HG02759 (cell line): Measurements from ENCODE around the gene FKBP15.
"Not testable (repeated sequence)": the region's sequence is repeated elsewhere in the genome, so short reads cannot be mapped to it uniquely, and the experiment has no call there.

Experiments used
- ATAC-seq: cut with Tn5 transposase; IDR thresholded peaks from one replicate; pipeline ENCODE4 v1.9.1; 2021; ENCODE audit warnings: mild to moderate bottlenecking, moderate library complexity; ENCODE audit not compliant: unreplicated experiment

Gene FKBP15

DNA sequence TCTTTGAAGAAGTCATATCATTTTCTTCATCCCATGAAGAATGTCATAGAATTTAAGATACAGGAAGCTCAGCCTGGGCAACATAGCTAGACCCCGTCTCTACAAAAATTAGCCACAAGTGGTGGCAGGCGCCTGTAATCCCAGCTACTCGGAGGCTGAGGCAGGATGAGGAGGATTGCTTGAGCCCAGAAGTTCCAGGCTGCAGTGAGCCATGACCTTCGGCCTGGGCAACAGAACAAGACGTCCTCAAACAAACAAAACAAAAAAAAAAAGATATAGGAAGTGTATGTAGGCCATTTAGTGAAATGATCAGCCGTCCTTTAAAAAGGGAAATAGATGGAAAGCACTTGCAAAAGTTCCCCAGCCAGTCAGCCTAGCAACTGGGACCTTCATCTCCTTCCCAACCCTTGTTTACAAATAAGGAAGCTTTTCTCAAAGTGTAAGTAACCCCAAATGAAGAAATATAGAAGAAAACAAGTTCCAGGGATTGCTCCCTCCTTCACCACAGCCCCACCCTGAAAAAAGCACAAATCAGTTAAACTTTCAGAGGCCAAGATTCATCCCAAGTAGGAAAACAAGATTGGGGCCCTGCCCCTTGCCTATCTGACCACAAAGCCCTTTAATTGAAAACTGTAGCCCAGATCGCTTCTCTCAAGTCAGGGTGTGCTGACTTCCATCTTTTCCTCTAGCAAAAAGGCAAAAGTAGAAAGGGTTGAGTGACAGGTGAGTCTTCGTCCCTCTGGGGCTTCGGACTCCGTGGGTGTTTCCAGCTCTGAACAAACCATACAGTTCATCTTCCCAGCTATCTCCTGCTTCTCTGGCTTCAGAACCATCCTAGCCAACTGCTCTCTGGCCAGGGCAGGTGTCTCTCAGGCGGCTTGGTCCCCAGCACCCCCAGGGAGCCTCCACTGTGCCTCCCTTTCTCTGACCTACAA, 69.1 kb downstream of the FKBP15 start:
- no peak for ATAC-seq

DNA sequence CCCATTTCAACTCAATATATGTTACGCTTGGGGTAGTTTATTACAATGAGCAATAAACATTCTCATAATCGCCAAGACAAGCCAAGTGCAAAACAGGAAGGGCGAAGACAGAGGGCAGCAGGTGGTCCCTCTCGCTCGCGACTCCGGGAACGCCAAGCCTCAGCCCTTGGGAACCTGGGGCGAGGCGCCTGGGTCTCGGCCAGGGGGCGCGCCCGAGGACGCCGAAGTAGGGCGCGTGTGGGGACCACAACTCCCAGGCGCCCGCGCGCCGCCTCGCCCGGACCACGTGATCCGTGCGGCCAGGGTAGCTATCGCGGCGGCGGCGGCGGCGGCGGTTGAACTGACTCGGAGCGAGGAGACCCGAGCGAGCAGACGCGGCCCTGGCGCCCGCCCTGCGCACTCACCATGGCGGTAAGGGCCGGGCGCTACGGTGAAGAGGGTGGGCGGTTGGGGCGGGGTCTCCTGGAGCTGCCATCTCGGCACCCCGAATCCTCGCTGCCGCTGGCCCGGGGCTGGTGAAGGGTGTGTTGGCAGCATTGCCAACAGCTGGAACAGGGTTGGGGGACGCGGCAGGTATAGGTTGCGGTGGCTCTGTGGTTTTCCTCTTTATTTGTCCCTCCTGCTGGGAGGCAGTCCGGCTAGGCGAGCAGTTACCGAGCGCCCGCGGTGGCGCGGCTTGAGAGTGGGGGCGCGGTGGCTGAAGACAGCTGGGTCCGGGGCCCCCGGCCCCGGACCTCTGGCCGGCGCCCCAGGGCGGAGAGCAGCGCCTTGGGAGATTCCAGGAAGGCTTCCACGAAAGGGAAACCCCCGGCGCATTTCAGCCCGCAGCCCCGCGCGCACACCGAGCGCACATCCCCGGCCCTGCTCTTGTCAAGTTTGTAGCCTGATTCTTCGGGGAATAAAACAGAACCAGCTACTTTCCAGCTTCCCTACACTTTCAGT, 70.1 kb downstream of the FKBP15 start, which contains the start of gene SLC31A2:
SLC31A2 (plus strand) TSS at position 338 of the 942 bp plus-strand sequence; CDS start at position 406, 68 bp downstream.
- peak; percentile 97 for ATAC-seq

DNA sequence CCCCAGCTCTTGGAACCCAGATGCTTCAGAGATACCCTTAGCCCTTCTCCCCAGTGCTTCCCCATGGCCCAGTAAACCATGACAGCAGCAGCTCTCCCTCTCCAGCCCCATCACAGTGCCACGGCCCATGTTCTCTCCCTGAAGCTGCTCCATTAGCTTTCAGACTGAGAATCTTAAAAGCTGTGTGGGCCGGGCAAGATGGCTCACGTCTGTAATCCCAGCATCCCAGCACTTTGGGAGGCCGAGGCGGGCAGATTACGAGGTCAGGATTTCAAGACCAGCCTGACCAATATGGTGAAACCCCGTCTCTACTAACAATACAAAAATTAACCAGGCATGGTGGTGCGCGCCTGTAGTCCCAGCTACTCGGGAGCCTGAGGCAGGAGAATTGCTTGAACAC, 71.5 kb downstream of the FKBP15 start:
- not testable (repeated sequence) for ATAC-seq

DNA sequence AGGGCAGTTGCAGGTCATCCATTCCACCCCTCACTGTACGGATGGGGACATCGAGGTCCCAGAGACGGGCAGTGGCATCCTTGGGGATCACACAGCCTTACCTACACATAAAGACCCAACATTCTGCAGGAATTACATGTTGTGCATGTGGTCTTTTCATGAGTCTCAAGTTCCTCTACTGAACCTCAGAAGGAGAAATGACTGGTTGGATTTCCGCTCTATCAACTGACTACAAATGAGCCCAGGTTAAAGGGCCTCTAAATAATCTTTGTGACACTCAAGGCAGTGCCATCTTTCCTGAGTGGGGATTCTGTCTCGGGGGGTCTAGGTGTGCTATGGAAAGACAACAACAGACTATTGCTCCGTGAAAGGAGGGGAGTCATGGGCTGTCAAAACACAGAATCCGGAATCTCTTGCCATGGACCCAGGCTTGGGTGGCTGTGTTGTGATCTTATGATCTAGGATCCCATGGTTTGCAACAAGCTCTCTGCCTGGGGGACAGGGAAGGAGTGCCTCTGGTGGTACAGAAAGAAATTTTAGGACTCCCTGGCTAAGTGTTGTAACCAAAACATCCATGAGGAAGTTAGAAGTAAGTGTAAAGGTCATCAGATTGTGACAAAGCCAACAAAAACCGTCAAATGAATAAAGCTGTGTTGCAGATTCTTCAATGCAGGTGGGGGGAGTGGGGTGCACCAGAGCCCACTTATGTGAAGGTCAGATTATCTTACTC, 72.1 kb downstream of the FKBP15 start:
- ATAC-seq, result no peak

DNA sequence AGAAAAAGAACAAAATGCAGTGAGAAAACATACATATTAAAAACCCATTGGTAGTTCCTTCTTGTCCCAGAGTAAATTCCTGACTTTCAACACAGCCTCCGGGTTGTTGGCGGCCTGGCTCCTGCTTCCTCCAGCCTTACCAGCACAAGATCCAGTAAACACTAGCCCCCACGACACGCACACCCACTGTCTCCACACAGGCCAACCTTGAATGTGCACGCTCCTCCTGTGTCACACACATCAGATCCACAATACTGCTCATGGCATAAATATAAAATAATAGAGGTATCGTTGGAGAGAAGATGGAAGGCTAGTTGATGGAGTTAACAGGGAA, 72.7 kb downstream of the FKBP15 start:
- no peak for ATAC-seq

DNA sequence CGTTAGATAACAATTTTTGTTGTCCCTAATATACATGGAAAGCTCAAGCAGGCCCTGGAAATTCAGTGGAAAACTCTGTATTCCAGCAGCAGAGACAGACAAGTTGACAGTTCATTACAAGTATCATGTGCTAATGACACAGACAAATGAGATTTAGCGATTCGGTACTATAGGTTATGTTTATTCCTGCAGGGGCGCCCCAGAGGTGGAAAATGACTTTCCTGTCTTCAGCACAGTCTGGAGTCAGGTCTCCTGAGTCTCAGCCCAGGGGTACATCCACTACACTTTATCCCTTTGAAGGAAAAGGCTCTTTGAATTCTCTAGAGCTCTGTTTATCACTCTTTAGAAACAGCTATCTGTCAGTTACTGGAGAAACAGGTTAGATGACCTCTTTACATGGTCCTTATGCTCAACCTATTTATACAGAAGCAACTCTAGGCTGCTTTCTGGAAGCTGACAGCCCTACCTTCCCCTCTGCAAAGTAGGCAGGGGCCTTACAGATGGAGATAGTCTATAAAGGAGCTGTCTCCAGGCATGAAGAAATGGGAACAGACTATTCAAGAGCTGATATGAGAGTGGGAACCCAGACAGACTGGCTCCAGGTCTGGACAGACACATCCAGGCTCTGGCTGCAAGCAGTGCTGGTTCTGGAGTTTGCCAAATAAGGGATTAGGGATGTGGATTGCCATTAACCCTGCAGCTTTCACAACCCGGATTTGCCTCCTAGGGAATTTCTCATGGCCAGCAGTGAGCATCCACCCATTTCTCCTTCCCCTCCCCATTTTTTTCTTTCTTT, 77.4 kb downstream of the FKBP15 start:
- ATAC-seq, result no peak

DNA sequence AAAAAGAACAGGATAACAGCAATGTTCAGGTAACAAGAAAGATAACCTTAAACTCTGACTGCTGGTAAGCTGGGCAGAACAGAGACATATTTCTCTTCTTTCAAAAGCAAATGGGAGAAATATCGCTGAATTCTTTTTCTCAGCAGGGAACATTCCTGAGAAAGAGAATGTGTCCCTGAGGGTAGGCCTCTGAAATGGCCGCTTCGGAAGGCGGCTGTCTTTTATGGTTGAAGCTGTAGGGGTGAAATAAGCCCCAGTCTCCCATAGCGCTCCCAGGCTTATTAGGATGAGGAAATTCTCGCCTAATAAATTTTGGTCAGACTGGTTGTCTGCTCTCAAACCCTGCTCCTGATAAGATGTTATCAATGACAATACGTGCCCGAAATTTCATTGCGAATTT, 80.2 kb downstream of the FKBP15 start:
- ATAC-seq, result not testable (repeated sequence)

DNA sequence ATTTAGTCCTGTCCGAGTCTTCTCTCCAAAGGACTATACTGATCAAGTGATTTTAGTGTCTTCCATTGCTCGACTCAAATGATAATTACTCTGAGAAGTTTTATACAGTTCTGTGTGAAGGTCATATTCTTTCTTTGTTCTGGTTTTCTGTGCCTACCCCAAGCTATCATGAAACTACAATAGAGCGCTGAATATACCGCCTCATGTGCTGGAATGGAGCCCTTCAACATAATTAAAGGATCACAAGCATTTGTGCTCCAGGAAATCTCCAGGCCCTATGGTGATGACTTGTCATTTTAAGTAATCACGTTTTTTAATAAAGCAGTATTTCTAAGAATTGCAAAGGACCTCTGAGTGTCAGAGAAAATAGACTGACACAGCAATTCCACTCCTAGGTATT, 81.1 kb downstream of the FKBP15 start:
- ATAC-seq, result no peak

DNA sequence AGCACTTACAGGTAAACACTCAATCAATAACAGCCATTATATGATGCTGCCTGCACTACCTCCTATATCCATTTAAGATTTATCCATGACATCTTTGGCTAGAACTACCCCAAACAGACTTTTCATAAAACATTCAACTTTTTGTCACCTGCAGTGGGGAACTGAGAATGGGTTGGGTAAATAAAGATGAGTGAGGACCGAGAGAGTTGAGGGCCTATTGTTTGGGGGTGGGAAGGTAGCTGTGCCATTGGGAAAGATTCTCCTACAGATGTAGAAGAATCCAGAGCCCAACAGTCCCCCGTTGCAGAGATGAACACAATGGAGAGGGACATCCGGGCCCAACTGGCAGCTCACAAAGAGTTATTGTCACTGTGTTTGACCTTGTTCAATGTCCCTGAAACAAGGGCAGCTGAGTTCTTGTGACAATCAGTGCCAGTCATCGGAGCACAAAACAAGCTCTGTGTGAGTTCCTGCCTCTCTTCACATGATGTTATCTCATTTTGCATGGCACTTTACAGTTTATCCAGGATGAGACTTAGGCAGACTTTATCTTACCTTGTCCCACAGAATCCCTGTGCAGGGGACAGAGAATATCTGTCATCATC, 81.8 kb downstream of the FKBP15 start:
- ATAC-seq, result no peak

DNA sequence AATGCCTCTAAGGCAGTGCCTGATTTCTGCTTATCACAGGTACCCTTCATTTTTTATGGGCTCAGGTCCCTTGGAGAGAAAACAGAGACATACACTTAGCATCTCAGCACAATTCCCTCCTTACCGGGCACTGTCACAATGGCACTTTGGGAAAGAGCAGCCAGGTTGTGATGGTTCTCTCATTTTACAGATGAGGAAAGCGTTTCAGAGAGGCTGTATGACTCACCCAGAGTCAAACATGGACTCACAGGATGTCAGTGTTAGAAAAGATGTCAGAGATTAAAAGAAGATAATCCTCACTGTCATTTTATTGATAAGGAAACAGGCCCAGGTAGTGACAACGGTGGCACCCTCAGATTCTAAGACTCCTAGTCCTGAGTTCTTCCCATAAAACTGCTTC, 82.3 kb downstream of the FKBP15 start:
- no peak for ATAC-seq

DNA sequence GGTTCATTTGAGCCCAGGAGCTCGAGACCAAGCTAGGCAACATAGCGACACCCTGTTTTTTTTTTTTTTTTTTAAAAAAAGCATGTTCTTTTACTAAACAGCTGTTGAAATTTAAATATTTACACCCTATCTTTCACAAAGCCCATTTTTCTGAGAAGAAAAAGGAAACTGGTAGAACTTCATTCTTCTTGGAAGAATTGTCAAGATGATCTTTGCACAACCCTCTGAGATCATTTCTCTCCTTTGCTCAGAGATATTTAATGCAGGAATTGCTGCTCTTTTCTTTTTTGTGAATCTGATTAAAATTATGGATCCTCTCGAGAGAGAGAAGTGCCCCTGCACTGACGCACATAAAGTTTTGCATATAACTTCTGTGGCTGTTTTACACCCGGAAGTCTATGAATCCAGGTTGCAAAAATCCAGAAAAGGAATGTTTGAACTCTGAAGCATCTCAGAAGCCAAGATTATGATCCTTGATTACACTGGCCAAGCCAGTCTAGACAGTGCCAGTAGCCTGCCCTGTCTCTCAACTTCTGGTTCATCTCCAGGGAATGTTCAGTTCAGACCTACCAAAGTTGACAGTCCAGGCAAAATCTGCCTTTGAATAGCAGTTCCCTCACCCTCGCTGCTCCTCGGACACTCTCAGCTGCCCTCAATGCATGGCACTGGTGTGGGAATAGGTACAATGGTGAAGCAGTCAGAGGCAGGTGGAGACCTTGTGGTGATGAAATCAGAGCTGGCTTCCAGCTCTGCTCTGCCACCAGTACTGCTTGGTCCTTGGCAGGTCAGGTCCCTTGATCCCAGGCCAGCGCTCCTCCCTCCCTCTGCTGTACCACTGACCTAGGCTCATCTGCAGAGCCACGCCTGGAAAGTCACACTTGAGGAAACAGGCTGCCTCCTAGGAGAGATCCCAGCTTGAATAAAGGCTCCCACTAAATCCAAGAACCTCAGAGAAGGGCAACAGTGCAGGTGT, 83.6 kb downstream of the FKBP15 start:
- ATAC-seq, result no peak

DNA sequence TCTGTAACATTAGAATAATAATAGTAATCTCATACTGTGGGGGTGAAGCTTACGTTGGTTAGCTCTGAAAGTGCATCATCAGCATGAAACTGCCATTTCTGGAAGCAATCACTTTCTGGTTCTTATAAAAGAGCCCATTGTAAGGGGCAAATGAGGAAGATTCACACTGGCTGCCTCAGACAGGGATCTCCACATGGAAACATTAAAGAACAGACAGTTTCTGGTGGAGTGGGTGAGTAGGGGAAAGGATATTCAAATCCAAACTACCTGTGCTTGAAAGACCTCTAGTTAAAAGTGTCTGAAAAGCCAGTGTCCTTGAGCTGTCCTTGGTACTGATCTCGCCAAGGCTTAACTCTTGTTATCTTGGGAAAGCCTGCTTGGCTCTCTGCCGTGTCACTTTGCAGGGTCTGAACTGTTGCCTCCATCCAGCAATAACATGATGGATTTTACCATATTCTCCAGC, 89.4 kb downstream of the FKBP15 start:
- ATAC-seq, result no peak

DNA sequence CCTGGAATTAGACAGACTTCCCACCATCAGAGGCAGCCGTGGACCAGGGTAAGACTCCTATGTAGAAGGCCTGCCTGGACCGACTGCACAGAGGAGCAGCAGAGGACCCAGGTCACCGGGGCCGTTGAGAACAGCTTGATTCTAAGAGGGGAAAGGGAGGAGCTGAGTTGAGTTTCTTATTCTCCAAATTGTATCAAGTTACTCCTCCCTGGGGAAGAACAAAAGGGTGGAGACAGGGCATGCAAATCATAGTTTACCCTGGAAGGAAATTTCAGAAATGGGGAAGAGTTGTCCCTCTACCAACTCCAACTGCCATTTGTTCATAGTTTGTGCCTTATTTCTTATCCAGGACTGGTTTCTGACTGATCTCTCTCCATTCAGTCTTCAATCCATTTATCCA, 91.2 kb downstream of the FKBP15 start:
- no peak for ATAC-seq

DNA sequence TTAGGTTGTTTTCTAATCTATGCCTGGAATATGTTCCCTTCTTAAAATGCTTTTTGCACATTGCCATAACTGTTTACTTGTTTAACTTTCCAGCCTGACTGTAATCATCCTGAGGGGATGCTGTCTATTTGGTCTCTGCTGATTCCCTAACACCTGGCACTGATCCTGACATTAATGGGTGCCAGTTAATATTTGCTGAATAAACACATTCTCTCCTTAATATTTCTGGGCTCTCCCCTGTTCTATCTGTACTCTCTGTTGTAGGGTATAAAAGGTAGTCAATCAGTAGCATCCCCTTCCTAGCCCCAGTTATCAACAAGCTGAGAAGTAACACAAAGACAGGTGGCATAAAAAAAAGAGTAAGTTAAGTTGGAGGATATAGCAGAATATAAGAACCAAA, 91.6 kb downstream of the FKBP15 start:
- no peak for ATAC-seq

DNA sequence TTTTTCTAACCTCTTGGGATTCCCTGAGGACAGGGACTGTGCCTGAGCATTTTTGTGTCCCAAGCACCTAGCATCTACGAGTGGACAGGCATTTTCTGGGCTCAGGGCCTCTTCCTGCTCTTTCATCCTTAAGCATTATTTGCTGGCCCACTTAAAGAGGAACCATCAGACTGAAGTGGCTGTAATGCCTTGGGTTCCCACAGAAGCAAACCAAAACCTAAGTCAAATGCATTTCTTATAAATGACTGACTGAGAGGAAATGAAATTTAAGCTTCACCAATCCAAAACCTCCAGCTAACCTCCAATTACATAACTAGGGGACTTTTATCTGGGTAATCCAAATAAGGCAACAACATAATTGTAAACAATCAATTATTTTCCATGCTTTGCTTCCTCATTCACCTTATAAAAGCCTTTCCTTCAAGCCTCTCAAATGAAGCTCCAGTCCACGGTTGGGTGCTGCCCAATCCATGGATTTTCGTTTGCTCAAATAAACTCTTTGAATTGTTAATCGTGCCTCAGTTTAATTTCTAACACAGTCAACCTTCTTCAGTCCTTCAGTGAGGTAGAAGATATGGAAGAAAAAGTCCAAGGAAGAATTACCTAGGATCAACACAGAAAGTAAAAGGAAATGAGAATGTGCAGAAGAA, 95.6 kb downstream of the FKBP15 start:
- no peak for ATAC-seq

DNA sequence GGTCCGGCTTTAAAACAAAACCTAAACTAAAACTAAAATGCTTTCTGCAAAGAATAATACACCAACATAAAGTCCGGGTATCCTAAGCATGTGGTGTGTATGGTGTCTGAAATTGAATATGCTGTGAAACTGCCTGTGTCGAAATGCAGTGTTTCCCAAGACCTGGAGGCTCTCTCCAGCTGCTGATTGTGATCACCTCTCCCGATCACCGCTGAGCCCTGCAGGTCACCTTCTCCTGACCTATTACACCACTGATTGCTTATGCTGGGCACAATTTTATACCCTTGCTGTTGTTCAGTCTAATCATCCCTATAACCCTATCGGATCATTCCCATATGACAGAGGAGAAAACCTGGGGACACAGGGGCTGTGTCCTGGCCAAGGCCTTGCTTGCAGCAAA, 102.2 kb downstream of the FKBP15 start:
- ATAC-seq, result not testable (repeated sequence)
